ENCODE results near the gene GALNT6.
"Not testable (repeated sequence)": the region's sequence is repeated elsewhere in the genome, so short reads cannot be mapped to it uniquely, and the experiment has no call there.

Gene GALNT6

GRCh38 chr12:51357374-51358047, 33.7 kb downstream of the GALNT6 start:
- no peak for DNase-seq

DNA sequence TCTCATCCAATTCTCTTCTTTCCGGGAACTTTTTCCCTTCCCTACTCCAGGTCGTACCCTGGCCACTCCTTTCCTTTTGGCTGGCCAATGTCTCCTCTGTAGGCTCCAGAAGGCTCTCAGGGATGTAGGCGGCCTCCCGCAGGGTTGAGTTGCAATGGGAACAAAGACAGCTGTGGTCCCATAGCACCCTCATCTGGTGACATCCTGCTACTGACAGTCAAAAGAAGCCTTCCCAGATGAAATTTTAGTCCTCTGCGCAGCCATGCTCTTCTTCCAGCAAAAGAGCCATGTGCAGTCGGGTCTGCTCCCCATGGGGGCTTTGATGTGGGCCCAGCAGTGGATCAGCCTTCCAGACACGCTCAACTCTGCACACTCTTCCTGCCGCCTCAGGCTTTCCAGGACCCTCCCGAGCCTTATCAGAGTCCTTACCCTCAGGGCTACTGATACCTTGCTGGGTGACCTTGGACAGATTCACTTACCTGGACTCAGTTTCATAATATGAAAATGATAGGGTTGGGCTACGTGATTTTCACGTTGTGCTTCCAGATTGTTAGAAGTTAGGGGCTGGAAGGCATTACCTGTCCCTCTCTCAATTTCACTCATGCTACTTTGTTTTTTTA, 39.2 kb downstream of the GALNT6 start:
- peak; percentile 9 for DNase-seq

DNA sequence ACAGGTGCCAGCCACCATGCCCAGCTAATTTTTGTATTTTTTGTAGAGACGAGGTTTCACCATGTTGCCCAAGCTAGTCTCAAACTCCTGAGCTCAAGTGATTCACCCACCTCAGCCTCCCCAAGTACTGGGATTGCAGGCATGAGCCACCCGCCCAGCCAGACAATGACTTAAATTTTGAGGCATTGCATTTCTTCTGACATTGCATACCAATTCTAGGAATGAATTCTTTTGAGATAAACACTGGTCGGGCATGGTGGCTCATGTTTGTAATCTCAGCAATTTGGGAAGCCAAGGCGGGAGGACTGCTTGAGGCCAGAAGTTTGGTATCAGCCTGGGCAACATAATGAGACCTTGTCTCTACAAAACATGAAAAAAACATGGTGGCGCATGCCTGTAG, 42.2 kb downstream of the GALNT6 start:
- no peak for DNase-seq

DNA sequence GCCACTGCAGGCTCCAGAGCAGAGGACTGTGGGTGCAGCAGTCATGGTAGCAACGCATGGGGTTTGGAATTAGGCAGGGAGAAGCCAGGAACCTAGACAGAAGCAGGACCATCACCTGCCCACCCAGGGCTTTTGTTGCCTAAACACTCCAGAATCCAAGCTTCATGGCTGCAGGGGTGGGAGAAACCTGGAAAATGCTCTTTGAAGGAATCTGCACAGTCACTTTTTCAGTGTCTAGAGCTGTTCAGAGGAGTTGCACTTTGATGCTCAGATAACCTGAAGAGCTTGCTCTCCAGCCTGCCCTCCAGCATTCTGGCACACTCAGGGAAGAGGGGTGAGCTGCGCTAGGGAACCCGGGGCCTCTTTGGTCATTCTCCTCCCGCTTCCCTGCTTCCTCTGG, 43.1 kb downstream of the GALNT6 start:
- no peak for DNase-seq

GRCh38 chr12:51346581-51346980, 44.6 kb downstream of the GALNT6 start, which contains the start of gene CELA1:
Gene CELA1 (minus strand): TSS chr12:51346679. CDS start chr12:51346638, 41 bp downstream.
- DNase-seq: no peak

- DNase-seq: no peak
Measured at GRCh38 chr12:51345681-51346080, 45.5 kb downstream of the GALNT6 start.

GRCh38 chr12:51343201-51343600, 48.0 kb downstream of the GALNT6 start:
- DNase-seq: no peak

DNA sequence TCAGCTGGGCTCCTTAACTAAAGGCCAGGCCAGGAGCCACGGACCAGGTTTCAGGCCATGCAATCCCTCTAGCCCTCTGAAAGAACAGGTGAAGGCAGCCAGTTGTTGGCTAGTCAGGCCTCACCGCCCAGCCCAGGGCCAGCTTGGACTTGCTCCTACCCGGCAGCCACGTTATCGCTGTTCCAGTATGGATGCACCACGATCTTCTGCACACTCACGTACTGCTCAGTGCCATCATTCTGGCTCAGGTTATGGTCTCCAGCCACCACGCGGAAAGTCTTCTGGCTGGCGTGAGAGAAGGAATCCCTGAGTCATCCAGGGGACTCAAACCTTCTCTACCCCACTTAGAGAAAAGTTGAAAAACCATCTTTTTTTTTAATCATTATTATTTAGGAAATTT, 48.8 kb downstream of the GALNT6 start:
- DNase-seq: no peak

DNA sequence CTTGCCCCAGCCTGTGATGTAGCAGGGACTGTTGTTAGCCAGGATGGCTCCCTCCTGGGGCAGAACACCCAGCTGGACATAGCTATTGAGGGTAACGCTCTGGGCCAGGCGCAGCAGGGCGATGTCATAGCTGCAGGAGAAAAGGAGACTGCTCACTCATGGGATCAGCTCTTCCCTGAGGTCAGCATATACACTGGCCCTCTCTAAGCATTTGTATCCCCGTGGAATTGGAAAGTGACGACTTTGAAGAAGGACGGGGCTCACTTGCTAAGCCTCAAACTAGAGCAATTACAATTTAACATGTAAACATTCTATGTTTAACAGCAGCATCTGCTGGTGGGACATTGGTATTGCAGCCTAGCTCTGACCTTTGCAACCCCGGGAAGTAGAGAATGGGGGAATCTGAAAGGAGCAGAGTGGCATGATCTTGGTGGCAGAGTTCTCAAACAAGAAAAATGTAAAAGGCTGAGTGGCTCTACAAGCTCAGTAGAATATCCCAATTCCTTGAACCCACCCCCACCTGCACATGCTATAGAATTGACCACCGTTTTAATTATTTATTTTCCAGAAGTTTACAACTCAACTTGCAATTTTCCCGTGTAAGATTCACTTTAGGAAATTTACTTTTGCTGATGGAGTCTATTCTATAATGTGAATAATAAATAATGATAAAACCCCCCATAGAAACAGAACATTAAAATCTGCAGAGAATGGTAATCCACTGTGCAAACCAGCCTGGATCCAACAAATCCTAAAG, 49.8 kb downstream of the GALNT6 start:
- DNase-seq: peak; percentile 55

DNA sequence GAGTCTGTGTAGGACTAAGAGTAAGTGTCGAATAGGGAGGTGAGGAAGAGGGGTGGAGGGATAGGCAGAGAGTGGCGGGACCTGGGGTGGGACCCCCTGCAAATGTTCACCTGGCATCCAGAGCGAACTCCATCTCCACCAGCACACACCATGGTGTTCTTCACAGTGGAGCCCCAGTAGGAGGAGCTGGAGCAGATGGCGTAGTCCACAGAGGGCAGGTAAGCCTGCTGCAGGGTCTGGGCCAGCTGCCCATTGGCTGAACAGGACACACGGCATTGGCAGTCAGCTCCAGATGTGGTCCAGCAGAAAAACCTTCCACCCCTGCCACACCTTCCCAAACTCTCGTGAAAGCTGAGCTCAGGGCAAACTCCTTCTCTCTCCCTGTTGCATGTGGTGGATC, 51.5 kb downstream of the GALNT6 start:
- no peak for DNase-seq

DNA sequence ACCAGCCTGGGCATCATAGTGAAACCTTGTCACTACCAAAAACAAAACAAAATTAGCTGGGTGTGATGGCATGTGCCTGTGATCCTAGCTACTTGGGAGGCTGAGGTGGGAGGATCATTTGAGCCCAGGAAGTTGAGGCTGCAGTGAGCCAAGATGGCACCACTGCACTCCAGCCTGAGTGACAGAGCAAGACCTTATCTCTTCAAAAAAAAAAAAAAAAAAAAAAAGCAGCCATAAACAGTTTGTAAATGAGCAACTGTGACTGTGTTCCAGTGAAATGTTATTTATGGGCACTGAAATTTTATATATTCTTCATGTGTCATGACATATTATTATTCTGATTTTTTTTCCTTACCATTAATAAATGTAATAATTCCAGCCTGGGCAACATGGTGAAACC, 53.9 kb downstream of the GALNT6 start:
- DNase-seq: not testable (repeated sequence)

- no peak for DNase-seq
Measured at GRCh38 chr12:51335931-51336330, 55.3 kb downstream of the GALNT6 start.

- no peak for DNase-seq
Measured at GRCh38 chr12:51334764-51335163, 56.4 kb downstream of the GALNT6 start.

DNA sequence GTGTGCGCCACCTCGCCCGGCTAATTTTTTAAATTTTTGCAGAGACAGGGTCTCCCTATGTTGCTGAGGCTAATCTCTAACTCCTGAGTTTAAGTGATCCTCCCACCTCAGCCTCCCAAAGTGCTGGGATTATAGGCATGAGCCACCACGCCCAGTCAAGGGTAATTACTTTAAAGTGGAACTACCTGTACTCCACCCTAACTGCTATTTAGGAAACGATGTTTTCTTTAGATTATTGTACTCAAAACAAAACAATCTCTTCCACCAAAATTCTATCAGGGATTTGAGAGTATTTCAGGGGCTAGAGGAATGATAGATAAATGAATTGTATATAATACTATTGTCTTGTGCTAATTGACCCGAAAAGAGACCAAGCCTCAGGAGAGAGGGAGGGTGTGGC, 57.7 kb downstream of the GALNT6 start:
- no peak for DNase-seq

- no peak for DNase-seq
Measured at GRCh38 chr12:51330186-51330585, 61.0 kb downstream of the GALNT6 start.

DNA sequence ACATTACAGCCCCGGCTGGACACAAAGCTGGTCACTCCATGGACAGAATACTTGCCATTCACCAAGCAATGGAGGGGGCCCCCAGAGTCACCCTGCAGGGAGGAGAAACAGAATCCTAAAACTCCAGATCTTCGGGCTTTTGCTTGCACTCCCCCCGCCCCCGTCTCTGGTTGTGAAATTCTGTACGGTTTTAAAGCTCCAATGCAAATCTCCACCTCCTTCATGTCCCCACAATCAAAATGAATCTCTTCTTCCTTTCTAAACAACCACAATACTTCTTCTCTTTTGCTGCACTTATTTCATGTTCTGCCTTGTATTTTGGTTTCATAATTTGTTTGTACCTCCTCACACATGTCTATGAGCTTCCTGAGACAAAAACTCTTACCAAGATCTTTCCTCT, 61.5 kb downstream of the GALNT6 start:
- DNase-seq: no peak

DNA sequence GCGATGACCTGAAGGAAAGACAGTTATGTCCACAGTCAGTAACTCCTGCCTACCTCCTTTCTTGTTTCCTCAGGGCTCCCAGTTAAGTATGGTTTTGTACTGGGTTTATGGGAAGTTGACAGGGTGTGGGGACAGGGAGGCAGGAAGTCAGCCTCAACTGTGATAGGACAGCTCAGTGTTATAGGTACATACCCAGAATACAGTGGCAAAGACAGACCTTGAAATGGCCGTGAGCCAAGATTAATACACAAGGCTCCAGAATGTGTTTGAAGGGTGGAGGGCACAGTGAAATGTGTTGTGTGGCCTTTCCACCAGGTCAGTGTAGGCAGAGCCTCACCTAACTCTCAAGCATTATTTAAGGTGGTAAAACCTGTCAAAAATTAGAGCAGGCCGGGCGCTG, 62.6 kb downstream of the GALNT6 start:
- no peak for DNase-seq

DNA sequence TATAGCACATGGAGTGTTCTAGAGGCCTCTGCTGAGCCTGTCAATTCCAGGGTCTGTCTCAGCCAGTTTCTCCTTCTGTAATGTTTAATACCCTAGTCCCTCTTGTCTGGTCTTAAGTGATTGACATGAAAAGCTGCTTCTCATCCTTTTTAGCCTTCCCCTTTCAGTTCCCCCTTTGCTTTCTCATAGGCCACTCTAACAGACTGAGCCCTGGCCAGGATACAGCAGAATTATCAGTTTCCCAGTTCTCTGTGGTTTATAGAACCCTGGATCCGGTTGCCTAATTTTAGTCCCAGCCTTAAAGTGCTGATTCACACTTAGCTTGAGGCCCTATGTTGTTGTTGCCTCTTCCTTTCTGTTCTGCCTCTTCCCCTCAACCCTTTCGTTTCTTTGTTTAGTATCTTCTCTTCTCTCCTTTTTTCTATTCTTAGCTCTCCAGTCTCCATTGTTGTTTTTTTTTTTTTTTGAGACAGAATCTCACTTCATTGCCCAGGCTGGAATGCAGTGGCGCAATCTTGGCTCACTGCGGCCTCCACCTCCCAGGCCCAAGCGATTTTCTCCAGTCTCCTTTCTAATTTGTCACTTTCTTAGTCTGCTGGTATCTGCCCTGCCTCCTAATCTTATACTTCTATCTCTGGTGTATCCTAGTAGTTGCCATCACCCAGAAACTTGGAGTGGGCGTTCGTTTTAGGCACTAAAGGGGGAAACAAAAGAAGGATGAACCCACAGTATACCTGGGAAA, 64.3 kb downstream of the GALNT6 start:
- DNase-seq: no peak

DNA sequence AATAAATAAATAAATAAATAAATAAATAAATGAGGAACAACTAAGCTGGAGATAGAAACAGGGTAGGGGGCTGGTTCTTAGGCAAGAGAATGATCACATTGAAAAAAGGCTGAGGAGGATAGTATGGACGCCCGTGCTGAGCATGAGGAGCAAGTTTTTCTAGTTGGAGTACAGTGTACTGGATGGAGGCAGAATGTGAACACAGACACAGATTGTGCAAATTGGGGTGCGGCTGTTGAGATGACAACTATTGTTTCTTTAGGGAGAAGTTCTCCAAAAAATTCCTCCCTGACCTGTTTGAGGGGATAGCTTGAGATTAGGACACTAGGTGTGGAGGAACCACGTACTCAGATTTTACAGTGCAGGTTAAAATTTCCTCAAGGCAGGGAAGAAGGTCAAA, 66.3 kb downstream of the GALNT6 start:
- DNase-seq: no peak

DNA sequence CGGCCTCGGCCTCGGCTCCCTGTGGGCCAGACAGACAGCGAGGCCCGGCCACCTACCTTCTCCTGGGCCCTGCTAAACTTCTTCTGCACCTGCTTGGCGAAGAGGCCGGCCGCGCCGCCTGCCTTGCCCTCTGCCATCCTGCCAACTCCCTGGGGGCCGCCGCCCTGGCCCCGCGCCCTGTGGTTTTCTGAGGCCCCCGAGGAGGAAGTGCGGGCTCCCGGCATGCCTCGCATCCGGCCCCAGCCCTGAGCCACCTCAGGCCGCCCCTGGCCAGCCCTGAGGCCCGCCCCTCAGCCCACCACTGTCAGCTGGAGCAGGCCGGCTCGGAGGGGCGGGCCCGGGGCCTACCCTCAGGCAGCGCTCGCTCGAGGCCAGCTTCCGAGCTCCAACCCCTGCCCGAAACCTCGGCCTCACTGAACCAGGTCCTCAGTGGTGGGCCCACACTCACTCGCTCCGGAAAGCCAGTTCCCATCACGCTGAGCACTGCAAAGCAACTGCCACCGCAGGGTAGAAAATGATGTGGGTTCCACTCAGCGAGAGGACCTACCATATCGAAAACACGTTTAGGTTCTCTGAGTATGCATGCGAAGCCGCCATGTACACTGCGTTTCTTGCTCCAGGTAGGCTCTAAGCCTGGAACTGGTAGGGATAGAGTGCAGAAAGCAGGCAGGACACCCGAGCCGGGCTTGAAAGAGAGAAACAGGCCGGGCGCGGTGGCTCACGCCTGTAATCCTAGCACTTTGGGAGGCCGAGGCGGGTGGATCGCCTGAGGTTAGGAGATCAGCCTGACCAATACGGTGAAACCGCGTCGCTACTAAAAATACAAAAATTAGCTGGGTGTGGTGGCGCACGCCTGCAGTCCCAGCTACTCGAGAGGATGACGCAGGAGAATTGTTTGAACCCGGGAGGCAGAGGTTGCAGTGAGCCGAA, 67.0 kb downstream of the GALNT6 start, which contains the start of gene BIN2:
Gene BIN2, minus strand, starts transcription at position 209 of the 930 bp plus-strand sequence. Its CDS starts 72 bp downstream, at position 137.
- DNase-seq: peak; percentile 44

DNA sequence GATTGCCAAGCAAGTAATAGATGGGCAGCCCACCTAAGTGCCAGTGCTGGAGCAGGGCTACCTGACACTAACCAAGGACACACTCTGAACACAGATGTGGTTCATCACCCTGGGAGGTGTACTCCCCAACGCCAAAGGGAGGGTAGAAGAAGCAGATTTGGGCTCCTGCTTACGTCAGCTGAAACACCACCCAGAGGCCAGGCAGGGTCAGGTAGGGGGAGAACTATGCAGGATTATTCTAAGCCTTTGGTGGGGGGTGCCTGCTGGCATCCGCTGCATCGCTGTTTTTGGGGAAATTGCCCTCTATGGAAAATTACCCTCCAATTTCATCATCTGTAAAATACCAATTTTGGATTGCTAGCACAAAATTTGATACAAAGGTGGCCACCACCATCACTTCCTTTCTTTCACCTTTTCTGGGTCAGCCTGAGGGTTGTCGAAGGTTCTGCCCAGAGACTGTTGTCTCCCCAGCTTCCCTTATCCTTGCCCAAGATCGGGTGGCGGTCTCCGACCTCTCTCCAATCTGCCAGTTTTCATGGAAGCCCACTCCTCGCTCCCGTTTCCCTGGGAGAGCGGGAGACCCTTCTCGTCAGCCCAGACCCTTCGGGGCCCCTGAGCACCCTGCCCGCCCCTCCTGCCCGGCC, 67.8 kb downstream of the GALNT6 start:
- DNase-seq: peak; percentile 40

DNA sequence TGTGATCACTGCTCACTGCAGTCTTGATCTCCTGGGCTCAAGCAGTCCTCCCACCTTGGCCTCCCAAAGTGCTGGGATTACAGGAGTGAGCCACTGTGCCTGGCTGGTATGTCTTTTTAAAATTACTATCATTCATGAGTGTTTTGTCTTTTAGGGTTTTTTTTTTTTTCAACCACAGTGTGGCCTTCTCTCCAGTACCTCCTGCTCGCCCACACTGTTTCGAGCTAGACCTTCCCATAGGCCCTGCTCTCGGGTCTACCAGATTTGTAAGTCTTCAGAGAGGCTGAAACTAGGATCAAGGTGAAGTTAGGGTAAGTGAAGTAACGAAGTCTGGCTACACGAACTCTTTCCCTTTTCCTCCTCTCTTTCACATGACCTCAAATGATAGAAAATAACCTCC, 68.8 kb downstream of the GALNT6 start:
- no peak for DNase-seq

Data from activated CD4-positive, alpha-beta T cell treated with anti-CD3 and anti-CD28 coated beads for 1 hour (primary cell).